Measurements from ENCODE around the gene LILRA6.
"Not testable (repeated sequence)": the region's sequence is repeated elsewhere in the genome, so short reads cannot be mapped to it uniquely, and the experiment has no call there.

The LILRA6 gene

GRCh38 chr19:54242646-54243045 is at the start of gene LILRA6:
TSS of gene LILRA6 (minus strand) at chr19:54242790.
- not testable (repeated sequence) for DNase-seq (ENCODE audit: low spot score)

- not testable (repeated sequence) for DNase-seq (ENCODE audit: low spot score)
Observed at GRCh38 chr19:54289160-54289559, 46.6 kb upstream of the LILRA6 start.

GRCh38 chr19:54287456-54287855 is 44.9 kb upstream of the LILRA6 start:
- DNase-seq (ENCODE audit: low spot score): no peak

GRCh38 chr19:54286283-54286682 is 43.7 kb upstream of the LILRA6 start:
- not testable (repeated sequence) for DNase-seq (ENCODE audit: low spot score)

- not testable (repeated sequence) for DNase-seq (ENCODE audit: low spot score)
Observed at GRCh38 chr19:54285427-54286056, 43.0 kb upstream of the LILRA6 start.

- no peak for DNase-seq (ENCODE audit: low spot score)
Observed at GRCh38 chr19:54282686-54283470, 40.3 kb upstream of the LILRA6 start.

GRCh38 chr19:54281729-54282075 is 39.1 kb upstream of the LILRA6 start:
- DNase-seq (ENCODE audit: low spot score): not testable (repeated sequence)

- DNase-seq (ENCODE audit: low spot score): no peak
Observed at GRCh38 chr19:54281007-54281728, 38.6 kb upstream of the LILRA6 start, which contains the start of gene LILRB2. TSS of gene LILRB2 (minus strand) at chr19:54281110. CDS start at chr19:54280496, 614 bp downstream.

GRCh38 chr19:54280441-54280840 is 37.9 kb upstream of the LILRA6 start:
- DNase-seq (ENCODE audit: low spot score): not testable (repeated sequence)

- not testable (repeated sequence) for DNase-seq (ENCODE audit: low spot score)
Observed at GRCh38 chr19:54280025-54280424, 37.4 kb upstream of the LILRA6 start.

- DNase-seq (ENCODE audit: low spot score): no peak
Observed at GRCh38 chr19:54279406-54279962, 36.9 kb upstream of the LILRA6 start.

- not testable (repeated sequence) for DNase-seq (ENCODE audit: low spot score)
Observed at GRCh38 chr19:54278571-54279195, 36.1 kb upstream of the LILRA6 start.

GRCh38 chr19:54278056-54278455 is 35.5 kb upstream of the LILRA6 start:
- DNase-seq (ENCODE audit: low spot score): not testable (repeated sequence)

GRCh38 chr19:54277111-54277615 is 34.6 kb upstream of the LILRA6 start:
- DNase-seq (ENCODE audit: low spot score): not testable (repeated sequence)

- no peak for DNase-seq (ENCODE audit: low spot score)
Observed at GRCh38 chr19:54275951-54276350, 33.4 kb upstream of the LILRA6 start.

- not testable (repeated sequence) for DNase-seq (ENCODE audit: low spot score)
Observed at GRCh38 chr19:54274516-54274915, 31.9 kb upstream of the LILRA6 start.

GRCh38 chr19:54273821-54274220 is 31.2 kb upstream of the LILRA6 start:
- no peak for DNase-seq (ENCODE audit: low spot score)

GRCh38 chr19:54272181-54272580 is 29.6 kb upstream of the LILRA6 start:
- not testable (repeated sequence) for DNase-seq (ENCODE audit: low spot score)

GRCh38 chr19:54271587-54271986 is 29.0 kb upstream of the LILRA6 start:
- DNase-seq (ENCODE audit: low spot score): not testable (repeated sequence)

GRCh38 chr19:54271106-54271505 is 28.5 kb upstream of the LILRA6 start:
- DNase-seq (ENCODE audit: low spot score): no peak

- no peak for DNase-seq (ENCODE audit: low spot score)
Observed at GRCh38 chr19:54268936-54269335, 26.3 kb upstream of the LILRA6 start.

- peak; percentile 56 for DNase-seq (ENCODE audit: low spot score)
Observed at GRCh38 chr19:54266133-54266532, 23.5 kb upstream of the LILRA6 start.

Measured in CD4-positive, alpha-beta T cell treated with Interleukin-2 at 100 ng/mL for 4 hours (primary cell).